GM19193 (cell line): Measurements from ENCODE around the gene GDPD1.

ENCODE experiments used
- POLR2A ChIP-seq: IDR thresholded peaks from 4 replicates; pipeline ENCODE4 v1.6.1; 2011; ENCODE audit not compliant: insufficient read depth, insufficient read length; ENCODE audit errors: extremely low read depth

GDPD1 gene

DNA sequence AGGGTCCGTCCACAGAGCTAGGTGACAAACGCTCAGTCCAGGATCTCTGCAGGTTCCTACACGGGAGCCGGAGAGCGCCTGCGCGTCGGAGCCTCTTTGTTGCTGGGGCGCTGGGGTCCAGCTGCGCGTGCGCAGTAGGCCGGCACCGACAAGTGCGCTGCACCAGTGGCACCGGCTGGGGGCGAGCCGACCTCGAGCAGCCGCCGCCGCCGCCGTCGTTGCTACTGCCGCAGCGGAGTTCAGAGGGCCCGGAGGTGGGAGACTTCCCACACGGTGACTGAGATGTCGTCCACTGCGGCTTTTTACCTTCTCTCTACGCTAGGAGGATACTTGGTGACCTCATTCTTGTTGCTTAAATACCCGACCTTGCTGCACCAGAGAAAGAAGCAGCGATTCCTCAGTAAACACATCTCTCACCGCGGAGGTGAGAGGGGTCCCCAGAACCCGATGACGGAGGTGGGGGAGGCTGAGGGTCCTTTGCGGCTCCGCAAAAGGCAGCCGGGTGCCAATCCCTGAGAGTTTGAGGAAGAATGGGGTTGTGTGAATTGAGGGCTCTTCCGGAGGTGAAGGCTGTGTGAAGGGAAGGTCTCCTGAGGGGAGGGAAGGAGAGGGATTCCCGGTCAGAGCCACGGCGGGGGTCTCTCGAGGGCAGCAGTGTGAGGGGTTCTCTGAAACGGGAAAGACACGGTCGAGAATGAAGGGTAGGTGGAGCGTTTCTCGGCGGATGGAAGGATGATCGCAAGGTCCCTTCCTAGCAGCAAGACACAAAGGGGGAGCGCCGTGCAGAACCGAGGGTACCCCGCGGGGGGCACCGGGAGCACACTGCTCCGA is at the start of gene GDPD1:
GDPD1 (plus strand) TSS at position 184 of the 831 bp plus-strand sequence; CDS start at position 283, 99 bp downstream.
- TF ChIP-seq POLR2A = peak; percentile 62

DNA sequence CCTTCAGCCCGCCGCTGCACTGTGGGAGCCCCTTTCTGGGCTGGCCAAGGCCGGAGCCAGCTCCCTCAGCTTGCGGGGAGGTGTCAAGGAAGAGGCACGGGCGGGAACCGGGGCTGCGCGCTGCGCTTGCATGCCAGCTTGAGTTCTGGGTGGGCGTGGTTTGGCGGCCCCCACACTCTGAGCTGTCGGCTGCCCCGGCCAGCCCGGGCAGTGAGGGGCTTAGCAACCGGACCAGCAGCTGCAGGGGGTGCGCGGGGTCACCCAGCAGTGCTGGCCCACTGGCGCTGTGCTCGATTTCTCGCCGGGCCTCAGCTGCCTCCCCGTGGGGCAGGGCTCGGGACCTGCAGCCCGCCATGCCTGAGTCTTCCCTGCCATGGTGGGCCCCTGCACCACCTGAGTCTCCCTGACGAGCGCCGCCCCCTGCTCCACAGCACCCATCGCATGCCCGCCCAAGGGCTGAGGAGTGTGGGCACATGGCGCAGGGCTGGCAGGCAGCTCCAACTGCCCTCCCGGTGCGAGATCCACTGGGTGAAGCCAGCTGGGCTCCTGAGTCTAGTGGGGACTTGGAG is 47.8 kb upstream of the GDPD1 start:
- TF ChIP-seq POLR2A = no peak

DNA sequence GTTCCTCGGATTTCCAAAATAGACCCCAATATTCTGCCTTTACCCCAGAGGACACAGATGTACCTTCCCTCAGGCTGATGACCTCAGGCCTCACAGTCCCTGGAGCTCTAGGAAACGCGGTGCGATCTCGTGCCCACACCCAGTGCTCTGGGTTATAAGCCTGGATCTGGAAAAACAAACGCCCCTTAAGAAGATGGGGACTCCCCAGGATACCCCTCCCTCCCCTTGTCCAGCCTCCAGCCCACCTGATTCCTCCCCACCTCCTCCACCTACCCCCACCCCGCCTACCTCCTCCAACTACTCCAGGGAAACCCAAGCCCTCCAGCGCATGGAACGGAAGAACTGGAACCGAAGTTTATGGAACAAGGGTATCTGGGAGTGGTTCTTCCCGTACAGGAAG is 45.6 kb upstream of the GDPD1 start:
- TF ChIP-seq POLR2A = no peak

DNA sequence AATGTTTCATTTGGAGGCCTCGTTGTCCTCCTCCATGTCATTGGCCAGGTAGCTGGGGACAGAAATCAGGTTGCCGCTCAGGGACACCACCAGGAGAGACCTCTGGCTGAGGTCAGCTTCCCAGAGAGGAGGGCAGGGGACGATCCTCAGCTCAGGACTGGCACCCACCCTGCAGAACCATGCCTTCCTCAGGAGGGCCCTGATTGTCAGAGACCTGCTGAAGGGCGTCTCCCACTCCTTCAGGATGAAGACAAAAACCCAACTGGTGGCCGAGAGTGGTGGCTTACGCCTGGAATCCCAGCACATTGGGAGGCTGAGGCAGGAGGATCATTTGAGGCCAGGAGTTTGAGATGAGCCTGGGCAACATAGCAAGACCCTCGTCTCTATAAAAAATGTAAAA is 45.2 kb upstream of the GDPD1 start:
- no peak for TF ChIP-seq POLR2A

DNA sequence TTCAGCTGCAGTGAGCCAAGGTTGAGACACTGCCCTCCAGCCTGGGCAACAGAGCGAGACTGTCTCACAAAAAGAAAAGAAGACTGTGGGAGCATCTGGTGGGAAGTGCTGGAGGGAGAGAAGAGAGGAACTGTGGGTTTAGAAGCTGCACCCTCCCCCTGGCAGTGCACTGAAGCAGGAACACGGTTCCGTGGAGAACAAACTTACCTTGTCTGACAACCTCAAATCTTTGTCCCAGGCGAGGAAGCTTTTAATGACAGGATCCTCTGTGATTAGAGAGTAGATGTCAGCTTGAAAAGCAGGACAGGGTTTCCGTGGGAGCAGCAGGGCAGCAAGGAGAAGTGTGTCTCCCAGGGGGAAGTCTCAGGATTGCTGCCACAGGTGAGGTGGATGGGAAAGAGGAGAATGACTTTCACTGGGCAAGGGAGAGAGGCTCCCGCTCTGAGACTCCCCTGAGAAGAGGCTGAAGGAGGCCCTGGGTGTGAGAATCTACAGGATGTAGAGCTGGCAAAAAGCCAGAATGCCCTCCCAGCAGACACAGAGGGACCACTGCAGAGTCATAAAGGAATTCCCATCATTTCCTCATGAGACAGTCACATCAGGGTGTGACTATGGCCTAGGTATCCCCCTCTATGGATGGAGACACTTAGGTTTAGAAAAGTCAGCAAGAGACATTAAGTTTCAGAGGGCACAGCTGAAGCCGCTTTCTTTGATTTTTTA is 41.9 kb upstream of the GDPD1 start:
- TF ChIP-seq POLR2A = no peak

DNA sequence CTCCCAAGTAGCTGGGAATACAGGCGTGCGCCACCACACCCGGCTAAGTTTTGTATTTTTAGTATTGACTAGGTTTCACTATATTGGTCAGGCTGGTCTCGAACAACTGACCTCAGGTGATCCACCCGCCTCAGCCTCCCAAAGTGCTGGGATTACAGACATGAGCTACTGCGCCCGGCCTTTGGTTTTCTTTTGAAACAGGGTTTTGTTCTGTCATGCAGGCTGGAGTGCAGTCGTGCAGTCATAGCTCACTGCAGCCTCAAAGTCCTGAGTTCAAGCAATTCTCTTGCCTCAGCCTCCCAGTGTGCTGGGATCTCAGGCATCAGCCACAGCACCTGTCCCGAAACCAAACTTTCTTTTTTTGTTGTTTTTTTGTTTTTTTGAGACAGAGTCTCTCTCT is 39.7 kb upstream of the GDPD1 start:
- no peak for TF ChIP-seq POLR2A

DNA sequence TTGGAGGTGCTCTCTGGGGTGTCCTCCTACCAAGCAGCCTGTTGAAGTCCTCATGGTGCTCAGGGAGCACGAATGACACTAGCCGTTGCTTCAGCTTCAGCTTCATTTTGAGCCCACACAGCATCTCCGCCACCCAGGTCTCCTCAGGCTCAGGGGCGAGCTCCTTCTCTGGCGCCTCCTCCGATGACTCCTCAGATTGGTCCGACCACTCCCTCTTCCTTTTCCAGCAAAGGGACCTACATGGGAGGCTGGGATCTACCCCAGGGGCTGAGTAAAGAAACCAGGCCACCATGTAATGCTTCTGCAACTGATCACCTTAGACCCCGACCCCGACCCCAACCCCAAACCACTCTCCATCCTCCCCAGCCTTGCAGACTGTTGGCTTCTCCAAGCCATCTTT is 38.8 kb upstream of the GDPD1 start:
- TF ChIP-seq POLR2A = no peak

DNA sequence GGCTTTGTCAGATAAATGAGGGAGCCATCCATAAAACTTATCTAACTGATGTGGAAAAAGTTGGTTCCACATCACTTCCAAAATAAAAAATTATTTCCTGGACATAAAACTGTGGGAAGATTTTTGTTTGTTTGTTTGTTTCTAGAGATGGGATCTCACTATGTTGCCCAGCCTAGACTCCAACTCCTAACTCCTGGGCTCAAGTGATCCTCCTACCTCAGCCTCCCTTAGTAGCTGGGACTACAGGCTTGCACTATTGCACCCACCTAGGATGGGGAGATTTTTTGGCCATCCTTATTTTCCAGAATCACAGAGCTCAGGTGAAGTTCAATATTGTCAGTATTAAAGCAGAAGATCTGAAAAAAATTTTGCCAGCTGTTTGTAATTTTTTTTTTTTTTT is 34.3 kb upstream of the GDPD1 start:
- no peak for TF ChIP-seq POLR2A

DNA sequence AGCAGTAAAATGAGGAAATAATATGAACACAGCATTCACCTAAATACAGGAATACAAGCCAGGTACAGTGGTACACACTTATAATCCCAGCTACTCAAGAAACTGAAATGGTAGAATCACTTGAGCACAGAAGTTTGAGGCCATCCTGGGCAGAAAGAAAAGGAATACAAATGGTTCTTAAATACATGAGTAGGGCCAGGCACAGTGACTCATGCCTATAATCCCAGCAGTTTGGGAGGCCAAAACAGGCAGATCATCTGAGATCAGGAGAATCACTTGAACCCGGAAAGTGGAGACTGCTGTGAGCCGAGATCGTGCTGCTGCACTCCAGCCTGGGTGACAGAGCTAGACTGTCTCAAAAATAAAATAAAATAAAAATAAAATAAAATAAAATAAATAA is 33.5 kb upstream of the GDPD1 start:
- TF ChIP-seq POLR2A = no peak

DNA sequence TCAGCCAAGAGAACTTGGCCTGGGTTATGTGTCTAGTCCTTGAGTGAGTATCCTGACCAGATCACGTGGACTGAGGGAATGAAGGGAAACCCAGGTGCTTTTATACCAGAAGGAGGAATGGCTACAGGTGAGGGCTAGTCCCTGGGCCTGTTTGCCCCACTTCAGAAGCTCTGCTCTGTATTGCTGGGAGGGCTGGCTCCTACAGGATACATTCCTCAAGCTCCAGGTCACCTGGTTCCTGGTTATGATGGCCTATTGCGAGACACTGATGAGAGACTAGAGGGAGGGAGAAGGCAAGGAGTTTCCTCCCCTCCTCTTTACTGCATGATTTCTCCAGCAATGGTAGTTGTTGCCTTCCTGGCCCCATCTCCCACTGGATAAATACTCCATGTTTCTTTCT is 29.5 kb upstream of the GDPD1 start:
- TF ChIP-seq POLR2A = no peak

DNA sequence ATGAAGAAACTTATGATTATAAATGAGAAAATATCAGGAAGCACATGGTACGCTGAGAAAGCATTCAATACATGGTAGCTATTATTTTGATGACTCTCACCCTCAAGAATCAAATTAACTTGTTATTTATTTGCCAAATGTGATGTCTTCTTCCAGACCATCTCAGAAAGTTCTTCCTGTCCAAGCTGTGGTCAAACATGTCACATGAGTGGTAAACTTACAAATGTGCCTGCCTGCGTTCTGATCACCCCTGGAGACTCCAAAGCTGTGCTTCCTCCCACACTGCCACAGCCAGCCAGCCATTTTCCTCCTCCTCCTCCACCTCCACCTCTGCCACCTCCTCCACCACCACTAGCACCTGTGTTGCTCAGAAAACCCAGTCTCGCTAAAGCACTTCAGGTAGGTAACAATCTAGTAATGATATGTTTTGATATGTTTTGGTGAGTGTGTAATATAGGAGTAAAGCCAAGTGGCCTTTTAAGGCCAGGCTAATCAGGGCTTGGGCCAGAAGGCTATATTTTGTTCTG is 26.9 kb upstream of the GDPD1 start:
- TF ChIP-seq POLR2A = no peak

DNA sequence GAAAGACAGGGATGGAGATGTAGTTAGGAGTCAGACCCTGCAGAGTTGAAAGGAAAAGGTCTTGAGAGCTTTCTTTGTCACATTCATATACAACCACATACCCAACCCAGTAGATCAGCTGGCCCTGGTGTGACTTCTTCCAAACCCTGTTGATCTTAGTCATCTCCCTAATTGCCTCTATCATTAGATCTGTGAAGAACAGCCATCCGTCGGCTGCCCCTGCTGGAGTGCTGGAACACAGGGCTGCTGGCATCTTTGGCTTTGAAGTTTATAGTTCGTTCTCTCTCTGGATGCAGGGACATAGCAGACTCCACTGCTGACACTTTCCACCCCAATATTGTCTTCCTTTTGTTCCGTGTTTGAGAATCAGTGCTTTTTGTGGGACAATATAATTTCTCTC is 20.9 kb upstream of the GDPD1 start:
- TF ChIP-seq POLR2A = no peak

DNA sequence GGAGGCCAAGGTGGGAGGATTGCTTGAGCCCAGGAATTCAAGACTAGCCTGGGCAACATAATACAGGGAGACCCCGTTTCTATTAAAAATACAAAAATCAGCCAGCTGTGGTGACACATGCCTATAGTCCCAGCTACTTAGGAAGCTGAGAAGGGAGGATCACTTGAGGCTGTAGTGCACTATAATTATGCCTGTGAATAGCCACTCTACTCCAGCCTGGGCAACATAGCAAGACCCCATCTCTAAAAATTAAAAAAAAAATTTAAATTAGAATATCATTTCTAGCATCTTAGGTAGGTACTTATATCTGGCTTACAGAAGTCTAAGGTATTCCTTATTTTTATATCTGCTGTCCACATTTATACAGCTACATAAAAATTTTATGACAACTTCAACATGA is 18.0 kb upstream of the GDPD1 start:
- TF ChIP-seq POLR2A = no peak

DNA sequence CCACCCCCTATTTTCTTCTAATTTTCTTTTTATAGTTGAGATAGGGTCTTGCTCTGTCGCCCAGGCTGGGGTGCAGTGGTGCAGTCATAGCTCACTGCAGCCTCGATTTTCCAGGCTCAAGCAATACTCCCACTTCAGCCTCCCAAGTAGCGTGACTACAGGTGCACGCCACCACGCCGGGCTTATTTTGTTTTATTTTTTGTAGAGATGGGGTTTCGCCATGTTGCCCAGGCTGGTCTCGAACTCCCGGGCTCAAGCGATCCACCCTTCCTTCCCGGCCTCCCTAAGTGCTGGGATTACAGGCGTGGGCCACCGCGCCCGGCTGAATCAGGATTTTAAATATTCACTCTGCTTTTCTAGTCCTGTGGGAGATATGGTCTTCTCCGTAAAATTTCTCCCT is 941 bp upstream of the GDPD1 start:
- no peak for TF ChIP-seq POLR2A

DNA sequence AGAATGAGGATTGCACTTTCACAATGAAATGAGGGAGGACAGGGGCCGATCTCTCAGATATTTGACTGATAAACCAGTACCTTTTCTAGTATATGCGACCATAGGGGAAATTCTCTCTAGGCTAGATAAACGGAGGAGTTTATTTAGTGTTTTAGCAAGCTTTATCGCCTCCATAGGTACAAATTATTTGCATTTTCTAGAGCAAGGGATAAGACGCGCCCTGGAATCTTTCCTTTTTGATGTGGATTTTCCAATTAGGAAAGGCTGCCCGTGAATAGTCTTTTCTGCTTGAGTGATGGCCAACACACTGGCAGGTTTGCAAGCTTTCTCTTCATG is 351 bp upstream of the GDPD1 start:
- no peak for TF ChIP-seq POLR2A
